ENCODE results near the gene FAM204A.

GRCh38 chr10:118253397-118253796 lies 88.7 kb downstream of the FAM204A start:
- TF ChIP-seq SIN3A (IDR thresholded peaks at IDR 0.05; ENCODE audit: borderline replicate concordance, insufficient read depth, low read length) (no peak), REST (IDR thresholded peaks at IDR 0.05; ENCODE audit: insufficient read depth in 1 of 2, low read depth in 2 of 2, low read length in 2 of 2) (no peak), TAF1 (IDR thresholded peaks at IDR 0.05; ENCODE audit: borderline replicate concordance, insufficient read depth, low read length) (no peak), POLR2AphosphoS5 (IDR thresholded peaks at IDR 0.05; ENCODE audit: low read depth, low read length) (no peak), FOXP2 (optimal IDR thresholded peaks at IDR 0.05; ENCODE audit: borderline replicate concordance, extremely low read depth, extremely low read length, insufficient read depth) (no peak)

Measured in PFSK-1 (cell line).